Keratinocyte (primary cell): ENCODE results near the gene ARL4C.

Experiments
- CTCF ChIP-seq, 3 experiments: IDR thresholded peaks in 1 of 3; conservative IDR thresholded peaks in 1 of 3; optimal IDR thresholded peaks in 1 of 3; 2 replicates in 2 of 3; 3 replicates in 1 of 3; pipeline versions ENCODE3 to v1.5.1; 2011; ENCODE audit warnings: low read length in 3 of 3, mild to moderate bottlenecking in 3 of 3, moderate library complexity in 2 of 3, control low read depth in 1 of 3, inconsistent platforms in 1 of 3; ENCODE audit not compliant: insufficient read depth in 2 of 3; ENCODE audit errors: extremely low read depth in 1 of 3
- EZH2 ChIP-seq: IDR thresholded peaks from one replicate; pipeline ENCODE4 v1.6.1; 2012; ENCODE audit warnings: inconsistent platforms, mild to moderate bottlenecking, low read length, moderate library complexity

DNA sequence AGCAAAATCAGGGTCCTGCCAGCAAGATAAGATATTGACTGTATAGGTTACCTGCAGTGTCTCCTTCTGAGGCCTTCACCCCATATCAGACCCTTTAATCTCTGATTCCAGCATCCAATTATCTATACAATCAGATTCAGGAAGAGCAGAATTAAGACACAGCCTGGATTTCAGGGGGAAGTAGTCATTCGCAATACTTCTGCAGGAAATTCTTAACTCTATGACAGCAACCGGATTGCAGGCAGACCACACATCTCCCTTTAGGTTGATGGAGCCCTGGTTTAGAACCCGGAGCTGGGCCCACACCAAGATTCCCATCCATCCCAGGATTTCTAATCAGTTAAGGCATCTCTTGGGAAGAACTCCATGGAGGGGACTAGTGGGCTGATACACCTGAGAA, 9.5 kb downstream of the ARL4C start:
- TF ChIP-seq EZH2: no peak
- no peak for TF ChIP-seq CTCF (optimal IDR thresholded peaks at IDR 0.05 in 1 of 3, IDR thresholded peaks at IDR 0.05 in 1 of 3, conservative IDR thresholded peaks at IDR 0.05 in 1 of 3; ENCODE audit: extremely low read depth in 1 of 3, insufficient read depth in 2 of 3, low read length in 3 of 3)
